OCI-LY3 (cell line): ENCODE results near the gene NELL2.
"Not testable (repeated sequence)": the region's sequence is repeated elsewhere in the genome, so short reads cannot be mapped to it uniquely, and the experiment has no call there.

ENCODE experiments used
- H2AFZ ChIP-seq: fragments of 200-600, 300-600 bp; shearing (Covaris generic); 2 replicates; pipeline ENCODE4 v1.6.0; 2014; ENCODE audit warnings: antibody characterized with exemption, low read depth, low read length
- H3K27ac ChIP-seq: fragments of 200-600, 300-600 bp; sonication (generic); 2 replicates; pipeline ENCODE4 v1.5.1; 2014; ENCODE audit warnings: mild to moderate bottlenecking, low read length, moderate library complexity, mixed read lengths
- H3K27me3 ChIP-seq: fragments of 200-600, 300-600 bp; sonication (generic); 2 replicates; pipeline ENCODE4 v1.6.1; 2014; ENCODE audit warnings: low read depth, low read length, mixed read lengths
- H3K36me3 ChIP-seq: fragments of 200-600, 300-600 bp; sonication (generic); replicated peaks from 2 replicates; pipeline ENCODE3; 2014; ENCODE audit warnings: low read depth, low read length, mixed read lengths
- H3K4me1 ChIP-seq: fragments of 300-600, 200-600 bp; sonication (generic); 2 replicates; pipeline ENCODE4 v1.6.1; 2014; ENCODE audit warnings: low read length, mixed read lengths
- H3K4me2 ChIP-seq: fragments of 200-600, 300-600 bp; sonication (generic); 2 replicates; pipeline ENCODE4 v1.6.1; 2014; ENCODE audit warnings: low read length, mixed read lengths
- H3K4me3 ChIP-seq: fragments of 300-600, 200-600 bp; sonication (generic); 2 replicates; pipeline ENCODE4 v1.5.1; 2014; ENCODE audit warnings: antibody characterized with exemption, mild to moderate bottlenecking, low read length, moderate library complexity
- H3K79me2 ChIP-seq: fragments of 300-600, 200-600 bp; shearing (Covaris generic); 2 replicates; pipeline ENCODE4 v1.6.1; 2014; ENCODE audit warnings: mild to moderate bottlenecking, low read length, mixed read lengths
- H3K9ac ChIP-seq: fragments of 300-600, 200-600 bp; shearing (Covaris generic); 2 replicates; pipeline ENCODE4 v1.6.0; 2014; ENCODE audit warnings: mild to moderate bottlenecking, low read length, moderate library complexity
- H3K9me3 ChIP-seq: fragments of 200-600, 300-600 bp; shearing (Covaris generic); 2 replicates; pipeline ENCODE4 v1.6.1; 2014; ENCODE audit warnings: low read length, mixed read lengths; ENCODE audit not compliant: insufficient read depth
- H4K20me1 ChIP-seq: fragments of 200-600, 300-600 bp; sonication (generic); 2 replicates; pipeline ENCODE4 v1.6.1; 2016; ENCODE audit warnings: low read length, mixed read lengths; ENCODE audit not compliant: insufficient read depth
- EZH2phosphoT487 ChIP-seq: fragments of 200-600 bp; shearing (Covaris generic); IDR thresholded peaks from 2 replicates; pipeline ENCODE4 v1.6.1; 2018; ENCODE audit warnings: antibody characterized with exemption, mixed run types, low read depth
- TF ChIP-seq, protein P1 (sequence below): fragments of 200-600, 300-600 bp; sonication (generic); IDR thresholded peaks from 2 replicates; pipeline ENCODE4 v1.5.1; 2014; ENCODE audit warnings: antibody characterized with exemption, low read length, low read depth

NELL2 gene

DNA sequence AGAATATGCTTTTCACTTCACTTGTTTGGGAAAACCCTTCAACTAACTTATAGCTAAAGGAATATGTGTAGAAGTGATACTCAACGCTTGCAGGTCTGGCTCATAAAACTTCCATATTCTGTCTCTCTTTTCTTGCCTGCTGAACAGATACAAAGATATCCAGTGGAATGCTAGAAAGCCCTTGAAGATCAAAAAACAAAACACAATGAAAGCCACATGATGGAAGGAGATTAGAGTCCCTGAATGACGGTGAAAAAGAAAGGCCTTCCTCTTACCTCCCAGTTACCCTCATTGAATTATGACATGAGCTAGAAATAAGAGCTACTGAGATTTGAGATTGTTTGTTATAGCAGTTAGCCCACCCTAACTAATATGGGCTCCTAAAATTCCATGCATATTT, 28.2 kb upstream of the NELL2 start:
- Histone ChIP-seq H2AFZ (0 out of 2 replicates have a peak overlapping the region, but pooled peaks have one; percentile 23), H3K27me3 (no peaks in the 10 kb centered on the region), H4K20me1 (no peaks in the 10 kb centered on the region), H3K36me3 (no peaks in the 10 kb centered on the region), H3K4me1 (no peaks in the 10 kb centered on the region), H3K4me3 (no peak overlapping the region), H3K79me2 (no peaks in the 10 kb centered on the region), H3K27ac (no peak overlapping the region), H3K9me3 (no peaks in the 10 kb centered on the region), H3K9ac (no peak overlapping the region), H3K4me2 (no peak overlapping the region)
- TF ChIP-seq, protein P1, sequence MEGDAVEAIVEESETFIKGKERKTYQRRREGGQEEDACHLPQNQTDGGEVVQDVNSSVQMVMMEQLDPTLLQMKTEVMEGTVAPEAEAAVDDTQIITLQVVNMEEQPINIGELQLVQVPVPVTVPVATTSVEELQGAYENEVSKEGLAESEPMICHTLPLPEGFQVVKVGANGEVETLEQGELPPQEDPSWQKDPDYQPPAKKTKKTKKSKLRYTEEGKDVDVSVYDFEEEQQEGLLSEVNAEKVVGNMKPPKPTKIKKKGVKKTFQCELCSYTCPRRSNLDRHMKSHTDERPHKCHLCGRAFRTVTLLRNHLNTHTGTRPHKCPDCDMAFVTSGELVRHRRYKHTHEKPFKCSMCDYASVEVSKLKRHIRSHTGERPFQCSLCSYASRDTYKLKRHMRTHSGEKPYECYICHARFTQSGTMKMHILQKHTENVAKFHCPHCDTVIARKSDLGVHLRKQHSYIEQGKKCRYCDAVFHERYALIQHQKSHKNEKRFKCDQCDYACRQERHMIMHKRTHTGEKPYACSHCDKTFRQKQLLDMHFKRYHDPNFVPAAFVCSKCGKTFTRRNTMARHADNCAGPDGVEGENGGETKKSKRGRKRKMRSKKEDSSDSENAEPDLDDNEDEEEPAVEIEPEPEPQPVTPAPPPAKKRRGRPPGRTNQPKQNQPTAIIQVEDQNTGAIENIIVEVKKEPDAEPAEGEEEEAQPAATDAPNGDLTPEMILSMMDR: no peak
- no peak for TF ChIP-seq EZH2phosphoT487

DNA sequence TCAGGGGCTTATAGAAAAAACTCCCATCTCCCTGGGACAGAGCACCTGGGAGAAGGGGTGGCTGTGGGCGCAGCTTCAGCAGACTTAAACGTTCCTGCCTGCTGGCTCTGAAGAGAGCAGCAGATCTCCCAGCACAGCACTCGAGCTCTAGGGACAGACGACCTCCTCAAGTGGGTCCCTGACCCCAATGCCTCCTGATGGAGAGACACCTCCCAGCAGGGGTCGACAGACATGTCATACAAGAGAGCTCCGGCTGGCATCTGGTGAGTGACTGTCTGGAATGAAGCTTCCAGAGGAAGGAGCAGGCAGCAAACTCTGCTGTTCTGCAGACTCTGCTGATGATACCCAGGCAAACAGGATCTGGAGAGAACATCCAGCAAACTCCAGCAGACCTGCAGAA, 22.0 kb upstream of the NELL2 start:
- not testable (repeated sequence) for H3K36me3 ChIP-seq, H3K79me2 ChIP-seq, H3K4me3 ChIP-seq, H2AFZ ChIP-seq, H3K4me1 ChIP-seq, H3K9me3 ChIP-seq, H3K4me2 ChIP-seq, H3K27ac ChIP-seq, H3K9ac ChIP-seq, H4K20me1 ChIP-seq, H3K27me3 ChIP-seq

DNA sequence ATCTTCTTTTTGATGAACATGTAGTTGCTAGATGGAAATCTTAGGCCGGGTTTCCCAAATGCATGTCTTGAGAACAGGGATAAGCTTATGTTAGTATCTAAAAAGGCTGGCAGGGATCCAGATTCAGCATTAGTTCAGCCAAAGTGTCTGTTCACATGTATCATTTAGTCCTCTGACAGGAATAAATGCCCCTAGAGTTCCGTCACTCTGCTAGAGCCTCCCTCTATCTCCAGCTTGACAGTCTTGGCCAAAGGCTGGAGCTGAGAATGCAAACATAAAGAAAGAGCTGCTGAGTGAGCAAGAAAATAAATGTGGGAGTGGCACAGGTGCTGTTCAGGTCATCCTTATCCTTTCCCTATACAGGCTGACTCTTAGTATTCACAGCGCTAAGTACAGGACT, 13.8 kb upstream of the NELL2 start:
- no peaks in the 10 kb centered on the region for H4K20me1 ChIP-seq
- no peaks in the 10 kb centered on the region for H3K4me1 ChIP-seq
- H3K27me3 ChIP-seq: no peaks in the 10 kb centered on the region
- no peak overlapping the region for H3K9ac ChIP-seq
- no peaks in the 10 kb centered on the region for H3K79me2 ChIP-seq
- H3K9me3 ChIP-seq: no peaks in the 10 kb centered on the region
- no peaks in the 10 kb centered on the region for H3K36me3 ChIP-seq
- TF ChIP-seq EZH2phosphoT487: no peak
- TF ChIP-seq, protein P1: no peak
- no peak overlapping the region for H3K27ac ChIP-seq
- H3K4me2 ChIP-seq: no peak overlapping the region
- no peak overlapping the region for H2AFZ ChIP-seq
- H3K4me3 ChIP-seq: no peak overlapping the region

DNA sequence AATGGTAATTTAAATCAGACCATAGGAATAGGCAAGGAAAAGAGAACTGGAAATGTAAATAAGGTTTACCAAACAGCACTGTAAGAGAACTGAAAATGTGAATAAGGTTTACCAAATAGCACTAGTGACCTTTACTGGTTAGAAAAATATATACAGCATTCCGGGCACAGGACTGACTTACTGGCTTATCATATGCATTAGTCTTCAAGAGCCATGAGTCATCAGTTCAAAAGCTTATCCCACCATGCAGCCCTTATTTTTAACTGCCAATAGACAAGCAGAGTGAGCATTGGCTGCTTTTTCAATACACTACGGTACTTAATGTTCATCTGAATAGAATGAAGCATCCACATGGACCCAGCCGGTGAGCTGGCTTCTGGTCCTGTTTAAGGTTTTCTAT, 13.0 kb upstream of the NELL2 start:
- no peak overlapping the region for H3K4me2 ChIP-seq
- H3K27ac ChIP-seq: no peak overlapping the region
- no peak for TF ChIP-seq EZH2phosphoT487
- TF ChIP-seq, protein P1: no peak
- H2AFZ ChIP-seq: no peak overlapping the region
- no peaks in the 10 kb centered on the region for H3K27me3 ChIP-seq
- no peaks in the 10 kb centered on the region for H3K36me3 ChIP-seq
- H3K4me3 ChIP-seq: no peak overlapping the region
- H4K20me1 ChIP-seq: no peaks in the 10 kb centered on the region
- no peaks in the 10 kb centered on the region for H3K79me2 ChIP-seq
- H3K9me3 ChIP-seq: no peaks in the 10 kb centered on the region
- no peak overlapping the region for H3K9ac ChIP-seq
- no peaks in the 10 kb centered on the region for H3K4me1 ChIP-seq

DNA sequence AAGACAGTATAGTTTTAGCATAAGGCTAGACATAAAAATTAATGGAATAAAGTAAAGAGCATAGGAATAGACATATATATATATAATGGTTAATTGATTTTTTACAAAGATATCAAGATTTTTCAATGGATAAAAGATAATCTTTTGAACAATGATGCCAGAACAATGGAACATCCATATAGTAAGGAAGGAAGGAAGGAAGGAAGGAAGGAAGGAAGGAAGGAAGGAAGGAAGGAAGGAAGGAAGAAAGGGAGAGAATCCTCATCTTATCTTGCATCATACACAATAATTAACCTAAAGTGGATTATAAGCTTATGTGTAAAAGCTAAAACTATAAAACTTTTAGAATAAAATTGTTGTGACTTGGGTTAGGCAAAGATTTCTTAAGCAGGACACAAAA, 9.8 kb upstream of the NELL2 start:
- Histone ChIP-seq H2AFZ (no peak overlapping the region), H3K27me3 (no peaks in the 10 kb centered on the region), H4K20me1 (no peaks in the 10 kb centered on the region), H3K9me3 (peaks cover 10% of the 10 kb centered on the region; the same call in 1 of the 2 replicates), H3K79me2 (no peaks in the 10 kb centered on the region), H3K27ac (no peak overlapping the region), H3K4me3 (no peak overlapping the region), H3K4me1 (no peaks in the 10 kb centered on the region), H3K9ac (no peak overlapping the region), H3K4me2 (no peak overlapping the region), H3K36me3 (no peaks in the 10 kb centered on the region)
- TF ChIP-seq EZH2phosphoT487: no peak
- TF ChIP-seq, protein P1: no peak
